Calu3 (cell line): ENCODE measurements around the gene B3GNT3. TPM values are rescaled to one million over a fixed set of nuclear protein-coding genes. Genes with fewer than 3 reads are reported as not detected.

ENCODE experiments used
- BruUV-seq: library from RNA; stranded (reverse); fragments of 400-500 nt; replicated peaks from 2 replicates; lab custom pipeline; 2021; lab: Mats Ljungman, UMichigan
- CTCF ChIA-PET: fragments of 300-600 bp; sonication (Branson Sonifier 250); formaldehyde crosslinking; loops from one replicate; lab custom pipeline; 2022; ENCODE audit warnings: antibody characterized with exemption; lab: Charles Lee
- DNase-seq: peaks from one replicate; pipeline ENCODE4 v3.0.0; 2022
- H3K27ac Mint-ChIP-seq: one replicate; pipeline ENCODE4 v1.8.0; 2022; ENCODE audit warnings: mixed read lengths; ENCODE audit not compliant: unreplicated experiment
- H3K27me3 Mint-ChIP-seq: one replicate; pipeline ENCODE4 v1.8.0; 2022; ENCODE audit warnings: mixed read lengths; ENCODE audit not compliant: unreplicated experiment
- H3K36me3 Mint-ChIP-seq: one replicate; pipeline ENCODE4 v1.8.0; 2022; ENCODE audit warnings: mild to moderate bottlenecking, moderate library complexity, mixed read lengths; ENCODE audit not compliant: insufficient read depth, unreplicated experiment
- H3K4me1 Mint-ChIP-seq: one replicate; pipeline ENCODE4 v1.8.0; 2022; ENCODE audit warnings: mild to moderate bottlenecking, low read depth, mixed read lengths; ENCODE audit not compliant: unreplicated experiment
- H3K4me3 Mint-ChIP-seq: one replicate; pipeline ENCODE4 v1.8.0; 2022; ENCODE audit warnings: mild to moderate bottlenecking, low read depth, moderate library complexity, mixed read lengths; ENCODE audit not compliant: unreplicated experiment
- H3K9me3 Mint-ChIP-seq: one replicate; pipeline ENCODE4 v1.8.0; 2022; ENCODE audit warnings: low read depth, mixed read lengths; ENCODE audit not compliant: unreplicated experiment
- intact Hi-C: fragments of 100-400 bp; cut with micrococcal nuclease; formaldehyde crosslinking; loops from one replicate; pipeline ENCODE4 v1.10.0; 2022; ENCODE audit not compliant: unreplicated experiment
- total RNA-seq: library from RNA; stranded (reverse); gene quantifications from 2 replicates; pipeline ENCODE4 v1.2.3, GENCODE V29; 2022
- TF ChIP-seq, protein P1 (sequence below): fragments of 200-600 bp; IDR thresholded peaks from one replicate; pipeline ENCODE4 v1.8.0; 2022; ENCODE audit warnings: antibody characterized with exemption; ENCODE audit not compliant: unreplicated experiment

B3GNT3 gene
- total RNA-seq, 1 experiment from 2014 or later: 75.1 TPM

DNA sequence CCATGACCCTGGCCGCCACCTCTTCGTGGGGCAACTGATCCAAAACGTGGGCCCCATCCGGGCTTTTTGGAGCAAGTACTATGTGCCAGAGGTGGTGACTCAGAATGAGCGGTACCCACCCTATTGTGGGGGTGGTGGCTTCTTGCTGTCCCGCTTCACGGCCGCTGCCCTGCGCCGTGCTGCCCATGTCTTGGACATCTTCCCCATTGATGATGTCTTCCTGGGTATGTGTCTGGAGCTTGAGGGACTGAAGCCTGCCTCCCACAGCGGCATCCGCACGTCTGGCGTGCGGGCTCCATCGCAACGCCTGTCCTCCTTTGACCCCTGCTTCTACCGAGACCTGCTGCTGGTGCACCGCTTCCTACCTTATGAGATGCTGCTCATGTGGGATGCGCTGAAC is 16.7 kb downstream of the B3GNT3 start:
- Mint-ChIP-seq H3K4me1 (peaks cover 7% of the 10 kb centered on the region), H3K9me3 (no peaks in the 10 kb centered on the region), H3K27ac (no peak overlapping the region), H3K36me3 (peaks cover 68% of the 10 kb centered on the region), H3K27me3 (no peaks in the 10 kb centered on the region), H3K4me3 (no peak overlapping the region)
- TF ChIP-seq, protein P1, sequence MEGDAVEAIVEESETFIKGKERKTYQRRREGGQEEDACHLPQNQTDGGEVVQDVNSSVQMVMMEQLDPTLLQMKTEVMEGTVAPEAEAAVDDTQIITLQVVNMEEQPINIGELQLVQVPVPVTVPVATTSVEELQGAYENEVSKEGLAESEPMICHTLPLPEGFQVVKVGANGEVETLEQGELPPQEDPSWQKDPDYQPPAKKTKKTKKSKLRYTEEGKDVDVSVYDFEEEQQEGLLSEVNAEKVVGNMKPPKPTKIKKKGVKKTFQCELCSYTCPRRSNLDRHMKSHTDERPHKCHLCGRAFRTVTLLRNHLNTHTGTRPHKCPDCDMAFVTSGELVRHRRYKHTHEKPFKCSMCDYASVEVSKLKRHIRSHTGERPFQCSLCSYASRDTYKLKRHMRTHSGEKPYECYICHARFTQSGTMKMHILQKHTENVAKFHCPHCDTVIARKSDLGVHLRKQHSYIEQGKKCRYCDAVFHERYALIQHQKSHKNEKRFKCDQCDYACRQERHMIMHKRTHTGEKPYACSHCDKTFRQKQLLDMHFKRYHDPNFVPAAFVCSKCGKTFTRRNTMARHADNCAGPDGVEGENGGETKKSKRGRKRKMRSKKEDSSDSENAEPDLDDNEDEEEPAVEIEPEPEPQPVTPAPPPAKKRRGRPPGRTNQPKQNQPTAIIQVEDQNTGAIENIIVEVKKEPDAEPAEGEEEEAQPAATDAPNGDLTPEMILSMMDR: no peak
- CTCF ChIA-PET: no interaction called here
- DNase-seq: no peak
- intact Hi-C loops: no loop called here
- BruUV-seq: no TSS peak

DNA sequence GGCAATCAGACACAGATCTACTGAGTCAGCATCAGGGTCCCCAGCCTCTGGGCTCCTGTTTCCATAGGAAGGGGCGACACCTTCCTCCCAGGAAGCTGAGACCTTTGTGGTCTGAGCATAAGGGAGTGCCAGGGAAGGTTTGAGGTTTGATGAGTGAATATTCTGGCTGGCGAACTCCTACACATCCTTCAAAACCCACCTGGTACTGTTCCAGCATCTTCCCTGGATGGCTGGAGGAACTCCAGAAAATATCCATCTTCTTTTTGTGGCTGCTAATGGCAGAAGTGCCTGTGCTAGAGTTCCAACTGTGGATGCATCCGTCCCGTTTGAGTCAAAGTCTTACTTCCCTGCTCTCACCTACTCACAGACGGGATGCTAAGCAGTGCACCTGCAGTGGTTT is 17.2 kb downstream of the B3GNT3 start:
- BruUV-seq: no TSS peak
- intact Hi-C loops: no loop called here
- peaks cover 4% of the 10 kb centered on the region for H3K4me1 Mint-ChIP-seq
- TF ChIP-seq, protein P1: no peak
- H3K36me3 Mint-ChIP-seq: peaks cover 68% of the 10 kb centered on the region
- CTCF ChIA-PET: no interaction called here
- no peak overlapping the region for H3K27ac Mint-ChIP-seq
- H3K27me3 Mint-ChIP-seq: no peaks in the 10 kb centered on the region
- H3K4me3 Mint-ChIP-seq: no peak overlapping the region
- no peak for DNase-seq
- no peaks in the 10 kb centered on the region for H3K9me3 Mint-ChIP-seq

DNA sequence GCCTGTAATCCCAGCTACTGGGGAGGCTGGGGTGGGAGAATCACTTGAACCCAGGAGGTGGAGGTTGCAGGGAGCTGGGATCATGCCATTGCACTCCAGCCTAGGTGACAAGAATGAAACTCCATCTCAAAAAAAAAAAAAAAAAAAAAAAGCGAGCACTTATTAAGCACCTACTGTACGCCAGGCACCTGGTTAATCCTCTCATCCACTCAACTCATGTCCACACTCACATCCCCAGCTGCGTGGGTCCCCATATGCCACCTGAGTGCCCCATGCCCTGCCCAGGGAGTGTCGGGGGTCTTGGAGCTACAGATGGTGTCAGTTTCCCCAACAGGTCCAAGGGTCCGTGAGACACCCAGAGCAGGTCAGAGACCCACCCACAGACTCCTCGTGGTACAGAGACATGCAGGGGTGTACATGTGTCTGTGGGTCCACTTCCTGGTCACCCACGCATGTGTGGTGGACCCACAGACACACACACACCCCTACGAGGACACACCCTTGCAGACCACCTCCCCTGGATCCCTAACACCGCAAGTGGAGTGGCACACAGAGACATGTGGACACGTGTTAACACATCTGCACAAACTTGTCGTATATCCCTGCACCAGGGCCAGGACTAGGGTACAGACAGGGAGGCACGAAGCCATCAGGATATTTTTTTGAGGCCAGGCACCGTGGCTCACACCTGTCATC is 22.9 kb downstream of the B3GNT3 start:
- intact Hi-C loops: no loop called here
- Mint-ChIP-seq H3K4me3 (no peak overlapping the region), H3K9me3 (no peaks in the 10 kb centered on the region), H3K36me3 (peaks cover 42% of the 10 kb centered on the region), H3K27me3 (no peaks in the 10 kb centered on the region), H3K4me1 (no peaks in the 10 kb centered on the region), H3K27ac (no peak overlapping the region)
- DNase-seq: no peak
- TF ChIP-seq, protein P1: no peak
- CTCF ChIA-PET: no interaction called here
- BruUV-seq: no TSS peak

DNA sequence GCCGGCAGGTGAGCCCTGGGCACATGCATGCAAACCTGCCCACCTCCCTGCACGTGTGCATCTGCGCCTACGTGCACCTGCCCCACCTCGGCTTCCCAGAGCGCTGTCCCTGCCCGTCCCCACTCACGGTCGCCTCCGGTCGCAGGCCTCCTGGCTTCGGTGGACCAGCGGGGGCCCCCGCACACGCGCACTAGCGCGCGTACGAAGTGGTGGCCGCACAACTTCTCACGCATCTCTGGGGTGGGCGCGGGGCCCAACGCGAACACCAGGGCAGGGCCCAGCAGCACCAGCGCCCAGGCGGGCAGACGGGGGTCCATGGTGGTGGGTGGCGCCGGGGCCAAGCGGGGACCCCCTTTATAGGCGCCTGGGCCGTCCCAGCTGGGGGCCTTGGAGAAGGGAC is 26.3 kb downstream of the B3GNT3 start, which contains the start of gene INSL3:
INSL3 (minus strand) TSS at position 330 of the 400 bp plus-strand sequence; CDS start at position 317, 13 bp downstream.
- intact Hi-C loops: no loop called here
- Mint-ChIP-seq H3K9me3 (no peaks in the 10 kb centered on the region), H3K4me3 (no peak within 1 kb of the TSS), H3K36me3 (peaks cover 23% of the 10 kb centered on the region), H3K27ac (no peak within 1 kb of the TSS), H3K4me1 (no peaks in the 10 kb centered on the region), H3K27me3 (peaks cover 21% of the 10 kb centered on the region)
- TF ChIP-seq, protein P1: no peak
- BruUV-seq: no TSS peak
- no peak for DNase-seq
- CTCF ChIA-PET: no interaction called here
